Measurements from ENCODE around the gene OR1J4.

- TF ChIP-seq EZH2phosphoT487 (IDR thresholded peaks at IDR 0.05; ENCODE audit: low read depth, severe bottlenecking, unreplicated experiment) = no peak
- TF ChIP-seq, protein P1, sequence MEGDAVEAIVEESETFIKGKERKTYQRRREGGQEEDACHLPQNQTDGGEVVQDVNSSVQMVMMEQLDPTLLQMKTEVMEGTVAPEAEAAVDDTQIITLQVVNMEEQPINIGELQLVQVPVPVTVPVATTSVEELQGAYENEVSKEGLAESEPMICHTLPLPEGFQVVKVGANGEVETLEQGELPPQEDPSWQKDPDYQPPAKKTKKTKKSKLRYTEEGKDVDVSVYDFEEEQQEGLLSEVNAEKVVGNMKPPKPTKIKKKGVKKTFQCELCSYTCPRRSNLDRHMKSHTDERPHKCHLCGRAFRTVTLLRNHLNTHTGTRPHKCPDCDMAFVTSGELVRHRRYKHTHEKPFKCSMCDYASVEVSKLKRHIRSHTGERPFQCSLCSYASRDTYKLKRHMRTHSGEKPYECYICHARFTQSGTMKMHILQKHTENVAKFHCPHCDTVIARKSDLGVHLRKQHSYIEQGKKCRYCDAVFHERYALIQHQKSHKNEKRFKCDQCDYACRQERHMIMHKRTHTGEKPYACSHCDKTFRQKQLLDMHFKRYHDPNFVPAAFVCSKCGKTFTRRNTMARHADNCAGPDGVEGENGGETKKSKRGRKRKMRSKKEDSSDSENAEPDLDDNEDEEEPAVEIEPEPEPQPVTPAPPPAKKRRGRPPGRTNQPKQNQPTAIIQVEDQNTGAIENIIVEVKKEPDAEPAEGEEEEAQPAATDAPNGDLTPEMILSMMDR (IDR thresholded peaks at IDR 0.05; ENCODE audit: poor library complexity) = no peak
Measured at GRCh38 chr9:122506964-122507363, 12.0 kb upstream of the OR1J4 start.

Data from hepatocyte (in vitro differentiated cells).